ENCODE data around the gene METTL26.

Gene METTL26

GRCh38 chr16:678209-678857, 42.2 kb upstream of the METTL26 start:
- no peak for DNase-seq (ENCODE audit: low read depth)
- H3K4me3 ChIP-seq (ENCODE audit: control insufficient read depth, low read depth, low read length), result no peak overlapping the region
- TF ChIP-seq CTCF (conservative IDR thresholded peaks at IDR 0.05; ENCODE audit: control insufficient read depth, insufficient read depth, low read depth, low read length), result no peak

- DNase-seq (ENCODE audit: low read depth), result no peak
- TF ChIP-seq CTCF (conservative IDR thresholded peaks at IDR 0.05; ENCODE audit: control insufficient read depth, insufficient read depth, low read depth, low read length), result no peak
These were observed 41.4 kb upstream of the METTL26 start for GRCh38 chr16:677316-678190.

GRCh38 chr16:676913-677312, 40.8 kb upstream of the METTL26 start:
- no peak for TF ChIP-seq CTCF (conservative IDR thresholded peaks at IDR 0.05; ENCODE audit: control insufficient read depth, insufficient read depth, low read depth, low read length)
- DNase-seq (ENCODE audit: low read depth), result no peak
- H3K4me3 ChIP-seq (ENCODE audit: control insufficient read depth, low read depth, low read length), result no peak overlapping the region

More at GRCh38 chr16:677316-678190, 41.4 kb upstream of the METTL26 start:
- no peak overlapping the region for H3K4me3 ChIP-seq (ENCODE audit: control insufficient read depth, low read depth, low read length)

- no peak overlapping the region for H3K4me3 ChIP-seq (ENCODE audit: control insufficient read depth, low read depth, low read length)
- no peak for TF ChIP-seq CTCF (conservative IDR thresholded peaks at IDR 0.05; ENCODE audit: control insufficient read depth, insufficient read depth, low read depth, low read length)
- no peak for DNase-seq (ENCODE audit: low read depth)
These were observed 40.4 kb upstream of the METTL26 start for GRCh38 chr16:676565-676902.

- no peak for TF ChIP-seq CTCF (conservative IDR thresholded peaks at IDR 0.05; ENCODE audit: control insufficient read depth, insufficient read depth, low read depth, low read length)
- no peak for DNase-seq (ENCODE audit: low read depth)
- H3K4me3 ChIP-seq (ENCODE audit: control insufficient read depth, low read depth, low read length), result peak overlapping the region; percentile 33
These were observed 39.9 kb upstream of the METTL26 start for GRCh38 chr16:675884-676564.

- peak within 1 kb of the TSS; percentile 33 for H3K4me3 ChIP-seq (ENCODE audit: control insufficient read depth, low read depth, low read length)
- peak; percentile 52 for DNase-seq (ENCODE audit: low read depth)
- TF ChIP-seq CTCF (conservative IDR thresholded peaks at IDR 0.05; ENCODE audit: control insufficient read depth, insufficient read depth, low read depth, low read length), result no peak
These were observed 39.1 kb upstream of the METTL26 start, which contains the start of gene RHBDL1 for GRCh38 chr16:674968-675883. Gene RHBDL1, plus strand, starts transcription at chr16:675671. Its CDS starts 120 bp downstream, at chr16:675791.
